Stomach smooth muscle (tissue), 2 donors: Measurements from ENCODE around the gene SIGLEC10.
"Not testable (repeated sequence)": the region's sequence is repeated elsewhere in the genome, so short reads cannot be mapped to it uniquely, and the experiment has no call there.

Experiments used
- H3K27ac ChIP-seq: one replicate; pipeline ENCODE4 v1.7.0; 2013; ENCODE audit warnings: mild to moderate bottlenecking, low read length, inconsistent platforms
- H3K27me3 ChIP-seq, 2 donors: one replicate each; pipeline ENCODE4 v1.7.0; 2013; ENCODE audit warnings: low read length in 2 of 2; ENCODE audit not compliant: insufficient read depth in 2 of 2, control insufficient read depth in 1 of 2
- H3K36me3 ChIP-seq, 2 donors: one replicate each; pipeline ENCODE4 v1.7.0; 2013; ENCODE audit warnings: low read length in 2 of 2; ENCODE audit not compliant: control insufficient read depth in 2 of 2, insufficient read depth in 2 of 2
- H3K4me1 ChIP-seq: one replicate; pipeline ENCODE4 v1.7.0; 2013; ENCODE audit warnings: low read length; ENCODE audit not compliant: control insufficient read depth, insufficient read depth
- H3K4me3 ChIP-seq, 2 donors: one replicate each; pipeline ENCODE4 v1.7.0; 2013; ENCODE audit warnings: low read length in 2 of 2
- H3K9ac ChIP-seq, 2 donors: one replicate each; pipeline ENCODE4 v1.7.0; 2013; ENCODE audit warnings: low read length in 2 of 2, mild to moderate bottlenecking in 1 of 2
- H3K9me3 ChIP-seq, 2 donors: one replicate each; pipeline ENCODE4 v1.7.0; 2013; ENCODE audit warnings: low read length in 2 of 2; ENCODE audit not compliant: control insufficient read depth in 2 of 2
- donor health status: healthy.
- donor health status: Pancreatic carcinoma.

Gene SIGLEC10

GRCh38 chr19:51439021-51439465 is 21.6 kb upstream of the SIGLEC10 start:
- Histone ChIP-seq H3K27ac (no peak overlapping the region), H3K36me3 (no peaks in the 10 kb centered on the region), H3K9me3 (no peaks in the 10 kb centered on the region), H3K4me1 (no peaks in the 10 kb centered on the region), H3K4me3 (no peak overlapping the region), H3K27me3 (peaks cover 14 to 15% of the 10 kb centered on the region in 2 donors), H3K9ac (no peak overlapping the region)

GRCh38 chr19:51434456-51434855 is 17.0 kb upstream of the SIGLEC10 start:
- no peak overlapping the region for H3K27ac ChIP-seq
- H3K36me3 ChIP-seq = no peaks in the 10 kb centered on the region
- H3K4me3 ChIP-seq = no peak overlapping the region
- H3K4me1 ChIP-seq = no peaks in the 10 kb centered on the region
- no peaks in the 10 kb centered on the region for H3K9me3 ChIP-seq
- H3K27me3 ChIP-seq = peaks cover 9 to 11% of the 10 kb centered on the region in 2 donors
- H3K9ac ChIP-seq = no peak overlapping the region

- H3K4me3 ChIP-seq = no peak overlapping the region
- H3K9ac ChIP-seq = no peak overlapping the region
- no peaks in the 10 kb centered on the region for H3K4me1 ChIP-seq
- no peaks in the 10 kb centered on the region for H3K36me3 ChIP-seq
- H3K9me3 ChIP-seq = no peaks in the 10 kb centered on the region
- peaks cover 4 to 7% of the 10 kb centered on the region in 2 donors for H3K27me3 ChIP-seq
- no peak overlapping the region for H3K27ac ChIP-seq
Observed at GRCh38 chr19:51433043-51433442, 15.6 kb upstream of the SIGLEC10 start.

GRCh38 chr19:51431124-51431523 is 13.7 kb upstream of the SIGLEC10 start:
- Histone ChIP-seq H3K27me3 (peaks cover 0 to 2% of the 10 kb centered on the region in 2 donors), H3K36me3 (no peaks in the 10 kb centered on the region), H3K9ac (no peak overlapping the region), H3K9me3 (no peaks in the 10 kb centered on the region), H3K27ac (no peak overlapping the region), H3K4me3 (no peak overlapping the region), H3K4me1 (no peaks in the 10 kb centered on the region)

GRCh38 chr19:51430221-51430620 is 12.8 kb upstream of the SIGLEC10 start:
- Histone ChIP-seq H3K27me3 (peaks cover 0 to 4% of the 10 kb centered on the region in 2 donors), H3K36me3 (no peaks in the 10 kb centered on the region), H3K9me3 (no peaks in the 10 kb centered on the region), H3K4me3 (no peak overlapping the region), H3K27ac (no peak overlapping the region), H3K9ac (no peak overlapping the region), H3K4me1 (no peaks in the 10 kb centered on the region)

GRCh38 chr19:51427201-51427600 is 9.8 kb upstream of the SIGLEC10 start:
- Histone ChIP-seq H3K4me1 (no peaks in the 10 kb centered on the region), H3K27ac (no peak overlapping the region), H3K27me3 (peaks cover 0 to 4% of the 10 kb centered on the region in 2 donors), H3K4me3 (no peak overlapping the region), H3K36me3 (no peaks in the 10 kb centered on the region), H3K9me3 (no peaks in the 10 kb centered on the region), H3K9ac (no peak overlapping the region)

GRCh38 chr19:51422053-51422448 is 4.6 kb upstream of the SIGLEC10 start:
- Histone ChIP-seq H3K27me3 (peaks cover 3 to 15% of the 10 kb centered on the region in 2 donors), H3K36me3 (no peaks in the 10 kb centered on the region), H3K27ac (no peak overlapping the region), H3K9me3 (no peaks in the 10 kb centered on the region), H3K4me1 (no peaks in the 10 kb centered on the region), H3K4me3 (no peak overlapping the region), H3K9ac (no peak overlapping the region)

GRCh38 chr19:51421229-51422052 is 4.0 kb upstream of the SIGLEC10 start:
- H3K27me3 ChIP-seq = peaks cover 3 to 15% of the 10 kb centered on the region in 2 donors
- no peaks in the 10 kb centered on the region for H3K36me3 ChIP-seq
- no peaks in the 10 kb centered on the region for H3K9me3 ChIP-seq
- H3K4me3 ChIP-seq = no peak overlapping the region
- no peak overlapping the region for H3K27ac ChIP-seq
- no peaks in the 10 kb centered on the region for H3K4me1 ChIP-seq
- H3K9ac ChIP-seq = no peak overlapping the region

GRCh38 chr19:51420511-51420910 is 3.1 kb upstream of the SIGLEC10 start:
- not testable (repeated sequence) for H3K36me3 ChIP-seq, H3K4me1 ChIP-seq, H3K9me3 ChIP-seq, H3K9ac ChIP-seq, H3K27ac ChIP-seq, H3K4me3 ChIP-seq
- H3K27me3 ChIP-seq = peaks cover 3 to 11% of the 10 kb centered on the region in 2 donors

- peaks cover 3 to 14% of the 10 kb centered on the region in 2 donors for H3K27me3 ChIP-seq
- H3K4me1 ChIP-seq = no peaks in the 10 kb centered on the region
Observed at GRCh38 chr19:51418707-51419106, 1.3 kb upstream of the SIGLEC10 start.

GRCh38 chr19:51417810-51418157 is 342 bp upstream of the SIGLEC10 start:
- Histone ChIP-seq H3K27ac (no peak overlapping the region), H3K9me3 (no peaks in the 10 kb centered on the region), H3K36me3 (no peaks in the 10 kb centered on the region), H3K27me3 (peaks cover 3 to 14% of the 10 kb centered on the region in 2 donors), H3K4me1 (no peaks in the 10 kb centered on the region), H3K9ac (no peak overlapping the region), H3K4me3 (no peak overlapping the region)

More at GRCh38 chr19:51418707-51419106, 1.3 kb upstream of the SIGLEC10 start:
- Histone ChIP-seq H3K27ac (no peak overlapping the region), H3K9ac (no peak overlapping the region), H3K9me3 (no peaks in the 10 kb centered on the region), H3K4me3 (no peak overlapping the region), H3K36me3 (no peaks in the 10 kb centered on the region)
